Adipocyte (in vitro differentiated cells): Measurements from ENCODE around the gene RDH8.

Experiments
- DNase-seq: peaks from one replicate; pipeline ENCODE4 v3.0.0-alpha.2; 2015; ENCODE audit warnings: low read depth
- H3K27me3 ChIP-seq: replicated peaks from 2 replicates; pipeline ENCODE4 v1.7.0; 2013; ENCODE audit warnings: mild to moderate bottlenecking, low read length, moderate library complexity; ENCODE audit not compliant: control insufficient read depth, insufficient read depth
- H3K36me3 ChIP-seq: 2 replicates; pipeline ENCODE4 v1.7.0; 2013; ENCODE audit warnings: low read length, mild to moderate bottlenecking, moderate library complexity; ENCODE audit not compliant: control insufficient read depth, insufficient read depth, severe bottlenecking
- H3K4me1 ChIP-seq: 2 replicates; pipeline ENCODE4 v1.7.0; 2013; ENCODE audit warnings: mild to moderate bottlenecking, low read length, moderate library complexity; ENCODE audit not compliant: control insufficient read depth, insufficient read depth
- H3K4me3 ChIP-seq: 2 replicates; pipeline ENCODE4 v1.7.0; 2013; ENCODE audit warnings: mild to moderate bottlenecking, low read length, moderate library complexity
- H3K9ac ChIP-seq: 2 replicates; pipeline ENCODE4 v1.7.0; 2013; ENCODE audit warnings: mild to moderate bottlenecking, low read length, moderate library complexity
- H3K9me3 ChIP-seq: 2 replicates; pipeline ENCODE4 v1.7.0; 2013; ENCODE audit warnings: mild to moderate bottlenecking, low read length, moderate library complexity; ENCODE audit not compliant: control insufficient read depth

RDH8 gene

DNA sequence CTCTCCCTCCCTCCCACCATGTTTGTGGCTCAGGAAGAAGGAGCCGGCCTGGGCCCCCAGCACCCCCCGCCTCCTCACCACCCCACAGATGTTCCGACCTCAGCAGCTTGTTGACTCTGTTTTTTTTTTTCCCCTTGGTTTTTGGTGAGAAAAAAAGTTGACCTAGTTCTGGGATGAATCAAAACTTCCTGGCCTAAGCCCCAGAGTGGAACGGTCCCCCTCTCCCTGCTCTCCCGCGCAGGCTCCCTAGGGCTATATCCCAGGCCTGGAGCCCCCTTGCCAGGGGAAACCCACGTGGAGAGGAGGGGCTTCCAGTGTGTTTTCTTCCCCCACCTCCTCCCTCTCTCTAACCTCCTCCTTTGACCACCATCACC lies 7.0 kb upstream of the RDH8 start:
- H3K9me3 ChIP-seq = no peaks in the 10 kb centered on the region
- peak; percentile 37 for DNase-seq

DNA sequence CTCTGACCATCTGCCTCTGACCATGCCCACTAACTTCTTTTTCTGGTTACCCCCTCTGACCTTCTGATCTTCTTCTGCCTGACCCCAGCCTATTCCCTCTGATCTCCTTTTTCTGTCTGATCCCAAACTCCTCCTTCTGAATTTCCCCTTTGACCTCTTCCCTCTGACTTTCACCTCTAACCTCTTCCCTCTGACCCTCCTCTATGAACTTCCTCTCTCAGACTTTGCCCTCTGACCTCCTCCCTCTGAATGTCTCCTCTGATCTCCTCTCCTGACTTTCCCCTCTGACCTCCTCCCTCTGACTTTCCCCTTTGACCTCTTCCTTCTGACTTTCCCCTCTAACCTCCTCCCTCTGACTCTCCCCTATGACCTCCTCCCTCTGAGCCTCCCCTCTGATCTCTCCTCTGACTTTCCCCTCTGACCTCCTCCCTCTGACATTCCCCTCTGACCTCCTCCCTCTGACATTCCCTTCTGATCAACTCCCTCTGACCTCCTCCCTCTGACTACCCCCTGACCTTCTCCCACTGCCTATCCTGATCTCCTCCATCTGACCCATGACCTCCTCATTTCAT lies 6.4 kb upstream of the RDH8 start:
- H3K27me3 ChIP-seq = no peaks in the 10 kb centered on the region
- DNase-seq = no peak
- peak overlapping the region; percentile 15 for H3K4me3 ChIP-seq
- H3K4me1 ChIP-seq = peaks cover 43% of the 10 kb centered on the region
- peaks cover 39% of the 10 kb centered on the region for H3K36me3 ChIP-seq
- no peaks in the 10 kb centered on the region for H3K9me3 ChIP-seq
- peak overlapping the region; percentile 65 for H3K9ac ChIP-seq

More for the DNA sequence above, 7.0 kb upstream of the RDH8 start:
- H3K4me3 ChIP-seq = no peak overlapping the region
- H3K9ac ChIP-seq = peak overlapping the region; percentile 65
- peaks cover 42% of the 10 kb centered on the region for H3K4me1 ChIP-seq
- H3K27me3 ChIP-seq = no peaks in the 10 kb centered on the region
- H3K36me3 ChIP-seq = peaks cover 44% of the 10 kb centered on the region

DNA sequence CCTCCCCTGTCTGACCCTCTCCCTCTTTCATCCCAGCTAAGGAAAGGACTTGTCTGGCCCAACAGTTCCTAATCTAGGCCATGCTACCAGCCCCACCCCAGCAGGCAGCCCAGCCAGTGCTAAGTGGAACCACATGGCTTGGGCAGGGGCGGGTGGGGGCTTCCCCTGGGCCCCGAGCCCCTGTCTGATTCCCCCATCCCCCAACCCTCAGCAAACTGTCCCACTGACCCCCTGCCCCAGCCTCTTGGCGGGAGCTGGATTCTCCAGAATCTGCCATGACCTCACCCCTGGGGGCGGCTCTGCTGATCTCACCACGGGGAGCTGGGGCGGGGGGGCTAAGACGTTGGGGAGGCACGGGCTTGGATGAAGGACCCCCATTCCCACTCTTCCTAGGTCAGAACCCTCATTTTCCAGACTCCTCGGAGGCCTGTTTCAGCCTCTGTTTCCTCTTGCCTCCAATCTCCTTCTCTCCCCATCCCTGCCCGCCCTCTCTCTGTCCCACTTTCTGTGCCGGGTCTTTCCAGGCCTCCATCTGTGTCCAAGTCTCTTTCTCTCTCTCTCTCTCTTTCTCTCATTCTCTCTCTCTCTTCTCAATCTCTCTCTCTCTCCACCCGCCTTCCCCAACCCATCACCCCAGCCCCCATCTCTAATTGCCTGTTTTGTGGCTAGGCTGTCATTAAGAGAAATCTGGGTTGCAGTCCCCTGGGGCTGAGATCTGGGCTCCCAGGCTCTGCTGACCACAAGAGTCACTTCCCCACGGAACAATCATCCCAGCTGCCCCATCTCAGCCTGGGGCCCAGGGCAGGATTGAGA lies 5.7 kb upstream of the RDH8 start:
- H3K27me3 ChIP-seq = no peaks in the 10 kb centered on the region
- DNase-seq = peak; percentile 47
- H3K4me1 ChIP-seq = peaks cover 46% of the 10 kb centered on the region
- peak overlapping the region; percentile 77 for H3K4me3 ChIP-seq
- H3K9ac ChIP-seq = peak overlapping the region; percentile 65
- no peaks in the 10 kb centered on the region for H3K9me3 ChIP-seq
- H3K36me3 ChIP-seq = peaks cover 35% of the 10 kb centered on the region

DNA sequence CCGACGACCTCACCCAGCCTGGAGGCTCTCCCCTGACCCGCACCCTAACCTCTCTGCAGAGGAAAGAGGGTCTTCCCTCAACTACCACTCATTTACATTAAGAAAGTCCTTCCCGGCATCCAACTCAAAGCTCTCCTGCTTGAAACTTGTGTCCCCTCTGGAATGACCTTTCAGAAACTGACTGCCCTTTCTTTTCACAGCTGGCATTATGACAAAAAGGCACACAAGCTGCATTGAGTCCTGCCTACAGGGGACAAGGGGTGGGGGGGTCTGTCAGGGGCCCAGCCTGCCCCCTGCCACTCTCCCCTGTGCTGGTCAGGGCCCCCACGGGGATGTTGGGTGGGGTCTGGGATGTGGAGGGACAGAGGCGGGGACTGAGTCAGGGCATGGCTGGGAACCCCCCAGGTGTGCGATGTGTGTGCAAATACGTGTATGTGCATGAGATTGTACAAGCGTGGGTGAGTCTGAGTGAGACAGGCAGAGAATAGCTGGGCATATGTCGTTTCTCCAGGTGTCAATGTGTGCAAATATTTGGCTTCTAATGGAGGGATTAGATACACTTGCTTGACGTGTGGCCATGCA lies 5.0 kb upstream of the RDH8 start:
- Histone ChIP-seq H3K9ac (peak overlapping the region; percentile 65), H3K4me1 (peaks cover 46% of the 10 kb centered on the region), H3K4me3 (peak overlapping the region; percentile 77), H3K36me3 (peaks cover 28% of the 10 kb centered on the region), H3K9me3 (no peaks in the 10 kb centered on the region), H3K27me3 (no peaks in the 10 kb centered on the region)
- no peak for DNase-seq

DNA sequence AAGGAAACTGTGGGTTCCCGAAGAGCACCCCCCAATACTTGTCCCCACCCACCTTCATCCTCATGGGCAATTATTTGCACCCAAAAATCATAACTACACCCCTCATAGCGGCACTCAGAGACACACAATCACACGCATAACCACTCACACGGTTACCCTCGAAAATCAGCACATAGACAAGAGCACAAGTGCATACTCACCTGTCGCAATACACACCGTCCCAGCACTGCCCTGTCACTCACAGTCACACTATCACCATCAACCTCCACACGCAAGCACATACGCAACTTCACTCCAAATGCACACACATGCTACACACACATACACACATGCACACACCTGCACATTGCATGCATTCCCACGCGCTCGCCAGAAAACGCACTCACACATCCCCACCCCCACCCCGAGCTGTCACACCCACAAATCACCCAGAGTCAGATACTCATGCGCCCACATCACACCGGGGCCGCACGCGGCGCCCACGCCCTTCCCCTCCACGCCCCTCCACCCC lies 3.5 kb upstream of the RDH8 start:
- peaks cover 13% of the 10 kb centered on the region for H3K36me3 ChIP-seq
- peaks cover 55% of the 10 kb centered on the region for H3K4me1 ChIP-seq
- DNase-seq = peak; percentile 5
- no peaks in the 10 kb centered on the region for H3K9me3 ChIP-seq
- peak overlapping the region; percentile 98 for H3K4me3 ChIP-seq
- no peaks in the 10 kb centered on the region for H3K27me3 ChIP-seq
- H3K9ac ChIP-seq = peak overlapping the region; percentile 80

DNA sequence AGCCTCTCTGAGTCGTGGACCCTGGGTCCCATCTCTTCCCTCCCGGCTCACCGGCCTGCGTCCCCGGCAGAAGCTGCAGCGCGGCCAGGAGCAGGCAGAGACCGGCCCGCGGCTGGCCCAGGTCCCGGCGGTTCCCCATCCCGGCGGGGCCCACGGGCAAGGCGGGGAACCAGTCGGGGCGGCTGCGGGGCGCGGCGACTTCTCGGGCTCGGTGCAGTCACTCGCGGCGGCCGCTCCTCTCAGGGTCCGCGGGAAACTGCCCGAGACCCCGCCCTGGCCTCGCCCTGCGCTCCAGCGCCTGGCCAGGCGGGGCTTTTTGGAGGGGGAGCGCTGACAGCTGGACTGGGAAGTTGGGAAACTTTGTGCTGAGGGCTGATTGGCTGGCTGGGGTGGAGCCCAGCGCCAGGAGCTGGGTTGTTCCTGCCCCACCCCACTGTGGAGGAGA lies 3.0 kb upstream of the RDH8 start, which contains the start of gene COL5A3:
TSS of gene COL5A3 (minus strand) at position 258 of the 445 bp plus-strand sequence. CDS start at position 139, 119 bp downstream.
- DNase-seq = peak; percentile 84
- Histone ChIP-seq H3K4me3 (peak within 1 kb of the TSS; percentile 98), H3K36me3 (peaks cover 8% of the 10 kb centered on the region), H3K4me1 (peaks cover 57% of the 10 kb centered on the region), H3K9ac (peak within 1 kb of the TSS; percentile 80), H3K9me3 (no peaks in the 10 kb centered on the region), H3K27me3 (no peaks in the 10 kb centered on the region)

DNA sequence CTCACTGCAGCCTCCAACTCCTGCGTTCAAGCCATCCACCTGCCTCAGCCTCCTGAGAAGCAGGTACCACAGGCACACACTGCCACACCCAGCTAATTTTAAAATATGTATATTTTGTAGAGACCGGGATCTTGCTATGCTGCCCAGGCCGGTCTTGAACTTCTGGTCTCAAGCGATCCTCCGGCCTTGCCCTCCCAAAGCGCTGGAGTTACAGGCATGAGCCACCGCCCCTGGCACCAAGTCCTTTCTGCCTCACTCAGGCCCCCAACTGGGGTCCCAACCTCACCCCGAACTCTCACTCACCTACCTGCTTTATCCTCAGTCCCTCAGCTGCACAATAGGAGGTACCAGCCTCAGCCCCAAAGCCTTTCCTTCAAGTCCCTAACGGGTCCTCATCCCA lies 2.3 kb upstream of the RDH8 start:
- H3K36me3 ChIP-seq = peaks cover 2% of the 10 kb centered on the region
- H3K4me3 ChIP-seq = peak overlapping the region; percentile 98
- peaks cover 54% of the 10 kb centered on the region for H3K4me1 ChIP-seq
- no peak for DNase-seq
- no peaks in the 10 kb centered on the region for H3K9me3 ChIP-seq
- no peaks in the 10 kb centered on the region for H3K27me3 ChIP-seq
- peak overlapping the region; percentile 64 for H3K9ac ChIP-seq

DNA sequence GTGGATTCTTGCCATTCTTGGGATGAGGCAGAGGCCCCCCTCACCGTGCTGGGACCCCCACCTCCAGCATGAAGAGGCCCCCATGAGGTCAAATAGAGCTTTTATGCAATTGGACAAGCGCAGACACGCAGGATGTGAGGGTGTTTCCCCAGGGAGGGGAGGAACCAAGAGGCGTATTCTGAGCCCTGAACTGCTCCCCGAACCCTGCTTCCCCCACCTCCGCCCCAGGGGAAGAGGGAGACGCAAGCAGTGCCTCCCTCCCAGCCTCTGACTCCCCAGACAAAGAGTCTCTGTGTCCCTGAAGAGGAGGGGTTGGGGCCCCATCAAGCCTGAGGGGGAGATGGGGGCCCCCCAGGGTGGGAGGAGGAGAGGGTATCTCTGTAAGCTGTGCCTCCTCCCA lies 1.3 kb upstream of the RDH8 start:
- no peaks in the 10 kb centered on the region for H3K36me3 ChIP-seq
- H3K9me3 ChIP-seq = no peaks in the 10 kb centered on the region
- H3K9ac ChIP-seq = no peak overlapping the region
- H3K4me1 ChIP-seq = peaks cover 44% of the 10 kb centered on the region
- no peak overlapping the region for H3K4me3 ChIP-seq
- DNase-seq = no peak
- no peaks in the 10 kb centered on the region for H3K27me3 ChIP-seq

DNA sequence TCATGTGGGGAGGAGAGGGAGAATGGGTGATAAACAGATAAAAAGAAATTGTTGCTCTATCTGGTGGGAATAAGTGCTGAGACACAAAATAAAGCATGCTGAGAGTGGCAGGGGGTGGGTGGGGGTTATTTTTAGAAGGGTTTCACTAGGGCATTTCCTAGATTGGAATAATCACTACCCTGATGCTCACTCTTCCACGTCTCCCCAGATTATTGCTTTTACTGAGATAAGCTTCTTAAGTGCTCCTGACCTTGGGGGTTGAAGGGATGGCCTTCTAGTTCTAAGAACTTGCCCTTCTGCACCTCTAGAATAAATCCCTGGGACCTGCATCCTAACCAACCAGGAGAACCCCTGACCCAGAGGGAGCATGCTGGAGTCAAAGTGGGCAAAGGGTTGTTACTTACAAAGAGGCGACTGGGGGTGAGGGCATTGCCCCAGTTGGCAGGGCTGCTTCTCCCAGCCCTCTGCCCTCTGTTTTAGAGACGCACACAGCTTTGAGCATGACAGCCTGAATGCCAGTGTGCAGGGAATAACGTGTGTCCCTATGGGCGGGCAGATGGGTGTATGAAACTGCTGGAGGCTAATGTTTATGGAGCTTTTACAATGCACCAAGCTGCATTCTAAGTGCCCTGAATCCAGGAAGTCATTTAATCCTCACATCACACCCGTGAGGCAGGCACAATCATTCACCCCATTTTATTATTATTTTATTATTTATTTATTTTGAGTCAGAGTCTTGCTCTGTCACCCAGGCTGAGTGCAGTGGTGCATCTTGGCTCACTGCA lies 743 bp downstream of the RDH8 start:
- no peaks in the 10 kb centered on the region for H3K9me3 ChIP-seq
- DNase-seq = no peak
- H3K4me1 ChIP-seq = peaks cover 32% of the 10 kb centered on the region
- H3K27me3 ChIP-seq = no peaks in the 10 kb centered on the region
- peak overlapping the region; percentile 62 for H3K9ac ChIP-seq
- H3K4me3 ChIP-seq = no peak overlapping the region
- no peaks in the 10 kb centered on the region for H3K36me3 ChIP-seq

DNA sequence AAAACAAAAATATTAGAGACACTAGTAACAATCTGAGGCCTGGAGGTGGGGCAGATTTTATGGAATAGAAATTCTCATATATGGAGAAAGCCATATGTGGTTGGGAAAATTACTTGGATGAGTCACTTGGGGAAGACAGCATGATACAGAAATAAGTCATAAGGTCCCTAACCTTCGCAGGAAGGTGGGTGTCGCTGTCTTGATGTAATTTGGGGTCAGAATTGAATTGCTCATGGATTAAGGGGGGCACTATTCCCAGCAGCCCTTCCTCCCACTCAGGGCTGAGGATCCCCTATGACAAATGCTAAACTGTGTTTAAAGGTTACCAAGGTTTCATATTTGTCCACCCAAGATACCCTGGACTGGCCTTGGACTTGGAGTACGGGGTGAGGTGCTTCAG lies 5.0 kb downstream of the RDH8 start:
- peaks cover 18% of the 10 kb centered on the region for H3K4me1 ChIP-seq
- H3K9ac ChIP-seq = no peak overlapping the region
- no peaks in the 10 kb centered on the region for H3K27me3 ChIP-seq
- H3K4me3 ChIP-seq = no peak overlapping the region
- no peaks in the 10 kb centered on the region for H3K36me3 ChIP-seq
- no peaks in the 10 kb centered on the region for H3K9me3 ChIP-seq
- DNase-seq = no peak

DNA sequence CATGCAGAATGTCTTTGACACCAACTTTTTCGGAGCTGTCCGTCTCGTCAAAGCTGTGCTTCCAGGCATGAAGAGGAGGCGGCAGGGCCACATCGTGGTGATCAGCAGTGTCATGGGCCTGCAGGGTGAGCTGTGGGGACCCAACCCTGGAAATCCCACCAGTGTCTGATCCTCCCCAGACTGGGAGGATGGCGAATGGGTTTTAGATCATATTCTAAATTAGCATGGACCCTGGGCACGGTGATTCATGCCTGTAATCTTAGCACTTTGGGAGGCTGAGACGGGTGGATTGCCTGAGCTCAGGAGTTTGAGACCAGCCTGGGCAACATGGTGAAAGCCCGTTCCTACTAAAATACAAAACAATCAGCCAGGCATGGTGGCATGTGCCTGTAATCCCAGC lies 5.5 kb downstream of the RDH8 start:
- Histone ChIP-seq H3K4me3 (no peak overlapping the region), H3K9ac (no peak overlapping the region)
- DNase-seq = no peak

More for the DNA sequence above, 5.5 kb downstream of the RDH8 start:
- Histone ChIP-seq H3K27me3 (no peaks in the 10 kb centered on the region), H3K36me3 (no peaks in the 10 kb centered on the region), H3K4me1 (peaks cover 14% of the 10 kb centered on the region), H3K9me3 (no peaks in the 10 kb centered on the region)
